HEK293T (cell line): ENCODE data around the gene STAT5B.

ENCODE experiments used
- ELF4 ChIP-seq: fragments of 450-650 bp; IDR thresholded peaks from 2 replicates; pipeline ENCODE4 v1.6.1; 2017; ENCODE audit warnings: antibody characterized with exemption
- FOXA1 ChIP-seq: fragments of 450-650 bp; IDR thresholded peaks from 2 replicates; pipeline ENCODE4 v1.6.1; 2016; ENCODE audit warnings: mild to moderate bottlenecking
- FOXK2 ChIP-seq: fragments of 450-650 bp; IDR thresholded peaks from 2 replicates; pipeline ENCODE4 v1.6.1; 2016; ENCODE audit warnings: mild to moderate bottlenecking
- HDGF ChIP-seq: fragments of 450-650 bp; IDR thresholded peaks from 2 replicates; pipeline ENCODE4 v1.6.1; 2017; ENCODE audit warnings: antibody characterized with exemption, borderline replicate concordance
- NFRKB ChIP-seq: fragments of 450-650 bp; IDR thresholded peaks from 2 replicates; pipeline ENCODE4 v1.6.1; 2016; ENCODE audit warnings: mild to moderate bottlenecking, moderate library complexity
- SP1 ChIP-seq: fragments of 450-650 bp; IDR thresholded peaks from 2 replicates; pipeline ENCODE4 v1.6.1; 2017
- SUZ12 ChIP-seq: fragments of 450-650 bp; IDR thresholded peaks from 2 replicates; pipeline ENCODE4 v1.6.1; 2016; ENCODE audit warnings: mild to moderate bottlenecking
- TARDBP ChIP-seq: fragments of 450-650 bp; IDR thresholded peaks from 2 replicates; pipeline ENCODE4 v1.6.1; 2016
- ZNF384 ChIP-seq: fragments of 450-650 bp; IDR thresholded peaks from 2 replicates; pipeline ENCODE4 v1.6.1; 2016
- TF ChIP-seq, protein P1 (sequence below): fragments of 450-650 bp; IDR thresholded peaks from 2 replicates; pipeline ENCODE4 v1.6.1; 2016

GRCh38 chr17:42171831-42172230 lies 104.4 kb downstream of the STAT5B start:
- TF ChIP-seq ELF4, result no peak
- no peak for TF ChIP-seq FOXA1
- no peak for TF ChIP-seq TARDBP
- TF ChIP-seq FOXK2, result no peak
- TF ChIP-seq SUZ12, result no peak
- TF ChIP-seq, protein P1, sequence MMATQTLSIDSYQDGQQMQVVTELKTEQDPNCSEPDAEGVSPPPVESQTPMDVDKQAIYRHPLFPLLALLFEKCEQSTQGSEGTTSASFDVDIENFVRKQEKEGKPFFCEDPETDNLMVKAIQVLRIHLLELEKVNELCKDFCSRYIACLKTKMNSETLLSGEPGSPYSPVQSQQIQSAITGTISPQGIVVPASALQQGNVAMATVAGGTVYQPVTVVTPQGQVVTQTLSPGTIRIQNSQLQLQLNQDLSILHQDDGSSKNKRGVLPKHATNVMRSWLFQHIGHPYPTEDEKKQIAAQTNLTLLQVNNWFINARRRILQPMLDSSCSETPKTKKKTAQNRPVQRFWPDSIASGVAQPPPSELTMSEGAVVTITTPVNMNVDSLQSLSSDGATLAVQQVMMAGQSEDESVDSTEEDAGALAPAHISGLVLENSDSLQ, result no peak
- no peak for TF ChIP-seq SP1
- TF ChIP-seq ZNF384, result no peak
- TF ChIP-seq NFRKB, result no peak
- TF ChIP-seq HDGF, result no peak
